CD4-positive, alpha-beta T cell treated with Interleukin-6 at 100 ng/mL for 8 hours (primary cell): ENCODE data around the gene PARS2.

Source experiments
- DNase-seq: peaks from one replicate; pipeline ENCODE4 v3.0.0-alpha.2; 2020; ENCODE audit warnings: mixed read lengths, low spot score

PARS2 gene

DNA sequence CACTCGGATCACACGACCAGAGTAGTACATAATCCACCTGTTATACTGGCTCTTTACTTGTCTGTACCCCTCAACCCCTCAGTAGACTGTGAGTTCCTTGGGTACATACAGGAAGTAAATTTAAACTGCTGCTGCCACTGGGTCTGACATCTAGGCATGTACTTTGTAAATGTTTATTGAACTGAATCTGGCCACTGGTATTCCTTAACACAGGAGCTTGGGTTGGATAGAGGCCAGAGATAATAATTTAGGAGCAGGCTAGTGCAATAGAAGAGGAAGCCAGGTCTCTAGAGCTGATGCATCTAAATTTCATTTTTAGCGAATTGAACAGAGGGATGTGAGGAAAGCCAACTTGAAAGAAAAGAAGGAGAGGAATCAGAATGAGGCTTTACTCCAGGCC lies 36.3 kb downstream of the PARS2 start:
- DNase-seq, result no peak

DNA sequence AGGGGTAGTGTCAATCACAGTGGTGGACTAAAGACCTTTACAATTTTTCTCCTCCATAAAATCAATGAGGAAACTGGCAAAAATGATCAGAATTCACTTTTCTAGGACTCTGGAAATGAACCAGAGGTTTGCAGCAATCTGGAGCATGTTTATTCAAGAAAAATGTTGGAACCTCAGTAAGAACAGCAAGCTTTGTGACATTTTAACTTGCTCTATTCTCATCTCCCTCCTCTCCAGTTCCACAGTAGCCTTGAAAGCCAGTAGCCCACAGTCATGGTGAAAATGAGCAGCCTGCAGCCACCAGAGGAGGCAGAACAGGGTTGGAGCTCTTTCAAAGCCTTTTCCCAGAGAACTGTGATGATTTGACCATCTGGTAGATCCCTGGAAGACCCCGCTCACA lies 39.6 kb downstream of the PARS2 start:
- DNase-seq, result no peak

DNA sequence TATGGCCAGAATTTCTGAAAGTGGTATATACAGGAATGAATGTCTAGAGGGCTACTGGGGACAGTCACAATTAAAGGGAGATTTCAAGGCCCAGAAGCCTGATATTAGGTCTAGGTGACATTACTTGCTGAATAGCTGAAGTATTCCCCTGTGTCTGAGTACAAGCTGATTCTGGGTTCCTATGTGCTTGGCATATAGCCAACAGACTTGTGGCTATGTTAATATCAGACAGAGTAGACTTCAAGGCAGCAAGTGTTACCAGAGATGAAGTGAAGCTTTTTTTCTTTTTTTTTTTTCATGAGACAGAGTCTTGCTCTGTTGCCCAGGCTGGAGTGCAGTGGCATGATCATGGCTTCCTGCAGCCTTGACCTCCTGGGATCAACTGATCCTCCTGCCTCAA lies 40.3 kb downstream of the PARS2 start:
- no peak for DNase-seq

DNA sequence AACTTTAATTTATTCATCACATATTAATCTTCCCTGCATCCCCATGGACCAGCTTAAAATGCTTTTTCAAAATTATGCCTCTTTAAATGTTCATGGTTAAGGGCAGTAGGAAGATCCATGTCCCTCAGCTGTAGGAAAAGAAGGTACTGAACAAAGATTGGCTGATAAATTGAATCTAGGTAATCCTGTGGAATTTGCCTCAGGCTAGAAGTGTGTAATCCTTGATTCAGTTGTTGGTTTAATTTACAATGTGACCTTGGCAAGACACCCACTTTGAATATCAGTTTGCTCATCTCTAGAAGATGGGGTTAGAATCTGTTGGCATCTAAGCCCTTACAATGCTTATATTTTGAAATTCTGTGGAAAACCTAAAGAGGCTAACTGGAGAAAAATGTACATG lies 42.6 kb downstream of the PARS2 start:
- DNase-seq, result no peak

DNA sequence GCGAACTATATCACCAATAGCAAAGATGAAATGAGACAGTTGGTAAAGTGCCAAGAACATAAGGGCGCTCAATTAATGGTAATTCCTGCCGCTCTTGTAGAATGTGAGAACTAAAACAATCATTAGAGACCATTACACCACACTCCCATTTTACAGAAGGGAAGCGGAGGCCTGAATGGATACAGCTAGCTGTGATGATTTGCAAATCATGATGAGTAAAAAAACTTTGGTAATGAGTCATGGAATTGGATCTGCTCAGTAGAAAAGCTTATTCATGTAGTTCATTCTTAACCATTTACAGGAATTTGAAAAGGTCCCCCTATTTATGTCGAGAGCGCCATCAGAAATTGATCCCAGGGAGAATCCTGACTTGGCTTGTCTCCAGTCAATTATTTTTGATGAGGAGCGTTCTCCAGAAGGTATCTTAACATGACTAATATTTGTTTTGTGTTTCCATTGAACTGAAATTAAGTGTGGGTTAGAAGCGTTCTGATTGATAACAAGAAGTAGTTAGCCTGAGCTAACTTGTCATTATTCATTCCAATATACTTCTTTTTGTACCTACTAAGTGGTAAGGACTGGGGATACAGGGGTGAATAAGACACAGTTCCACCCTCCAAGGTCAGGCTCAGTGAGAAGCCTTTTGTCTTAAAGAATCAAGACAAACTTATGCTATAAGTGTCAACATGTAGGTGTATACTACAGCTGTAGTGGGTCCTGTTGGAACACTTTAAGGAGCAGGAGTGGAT lies 47.9 kb downstream of the PARS2 start:
- DNase-seq, result no peak

DNA sequence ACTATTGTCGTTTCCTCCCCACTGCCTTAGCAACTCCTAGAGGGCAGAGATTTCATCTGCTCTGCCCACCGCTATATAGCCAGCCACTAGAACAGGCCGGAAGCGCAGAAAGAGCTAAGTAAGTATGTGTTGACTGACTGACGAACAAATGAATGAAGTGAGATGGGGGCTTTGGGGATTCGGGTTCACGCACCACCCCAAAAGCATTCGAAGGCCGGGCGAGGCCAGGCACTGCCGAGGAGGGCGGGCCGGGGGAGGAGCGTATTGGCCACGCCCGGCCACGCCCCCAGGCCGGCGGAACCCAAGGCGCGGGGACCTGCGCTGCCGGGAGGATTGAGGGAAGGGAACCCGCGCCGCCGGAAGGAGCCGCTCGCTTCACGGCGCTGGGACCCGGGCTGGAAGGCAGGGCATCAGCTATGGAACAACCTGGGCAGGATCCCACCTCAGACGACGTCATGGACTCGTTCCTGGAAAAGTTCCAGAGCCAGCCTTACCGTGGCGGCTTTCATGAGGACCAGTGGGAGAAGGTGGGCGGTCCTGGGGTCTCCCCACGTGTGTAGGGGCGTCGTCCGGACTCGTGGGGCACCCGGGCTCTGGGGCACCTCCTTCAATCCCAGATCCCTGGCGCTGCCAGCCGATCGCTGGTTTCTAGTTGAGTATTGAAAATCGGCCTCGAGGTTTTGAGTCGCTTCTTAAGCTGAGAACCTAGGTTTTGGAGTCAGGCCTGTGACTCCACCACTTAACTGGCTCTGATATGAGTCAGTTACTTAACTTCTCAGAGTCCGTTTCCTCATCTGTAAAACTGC lies 48.6 kb downstream of the PARS2 start, which contains the start of gene TTC4:
TTC4 (plus strand) TSS at position 369 of the 806 bp plus-strand sequence; CDS start at position 417, 48 bp downstream.
- peak; percentile 76 for DNase-seq

DNA sequence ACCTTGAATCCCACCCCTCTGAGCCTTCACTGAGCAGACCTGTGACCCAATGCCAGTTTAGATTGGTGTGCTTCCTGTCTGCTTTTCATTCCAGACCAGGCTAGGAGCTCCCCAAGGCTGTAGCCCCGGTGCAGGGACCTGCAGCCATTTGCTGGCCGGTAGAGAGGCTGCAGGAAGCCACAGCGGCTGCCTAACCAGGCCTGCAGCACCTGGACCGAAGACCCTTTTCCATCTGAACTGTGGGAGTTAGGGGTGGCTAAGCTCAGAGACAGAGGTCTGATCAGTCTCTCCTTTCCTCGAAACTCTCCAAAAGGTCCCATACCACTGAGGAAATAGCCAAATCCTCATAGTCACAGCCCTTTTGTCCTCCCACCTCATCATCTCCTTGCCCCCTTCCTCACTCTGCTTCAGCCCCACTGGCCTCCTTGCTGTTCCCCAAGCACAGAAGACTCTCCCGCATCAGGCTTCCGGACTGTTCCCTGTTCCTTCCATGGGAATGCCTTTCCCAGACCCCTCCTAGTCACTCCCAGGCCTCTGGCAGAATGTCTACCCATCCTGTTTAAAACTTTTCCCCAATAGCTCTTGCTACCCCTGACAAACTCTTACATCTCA lies 49.3 kb downstream of the PARS2 start:
- DNase-seq, result no peak

DNA sequence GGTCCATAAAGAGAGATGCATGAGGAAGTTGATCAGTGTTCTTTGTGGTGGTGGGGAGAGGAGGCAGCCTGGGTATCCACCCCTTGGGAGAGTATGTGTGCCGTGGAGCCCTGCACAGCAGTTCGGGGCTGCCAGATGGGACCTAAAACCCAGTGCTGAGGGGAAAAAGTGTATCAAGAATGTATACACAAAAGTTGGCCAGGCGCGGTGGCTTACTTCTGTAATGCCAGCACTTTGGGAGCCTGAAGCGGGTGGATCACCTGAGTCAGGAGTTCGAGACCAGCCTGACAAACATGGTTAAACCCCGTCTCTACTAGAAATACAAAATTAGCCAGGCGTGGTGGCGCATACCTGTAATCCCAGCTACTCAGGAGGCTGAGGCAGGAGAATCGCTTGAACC lies 52.8 kb downstream of the PARS2 start:
- DNase-seq, result no peak

DNA sequence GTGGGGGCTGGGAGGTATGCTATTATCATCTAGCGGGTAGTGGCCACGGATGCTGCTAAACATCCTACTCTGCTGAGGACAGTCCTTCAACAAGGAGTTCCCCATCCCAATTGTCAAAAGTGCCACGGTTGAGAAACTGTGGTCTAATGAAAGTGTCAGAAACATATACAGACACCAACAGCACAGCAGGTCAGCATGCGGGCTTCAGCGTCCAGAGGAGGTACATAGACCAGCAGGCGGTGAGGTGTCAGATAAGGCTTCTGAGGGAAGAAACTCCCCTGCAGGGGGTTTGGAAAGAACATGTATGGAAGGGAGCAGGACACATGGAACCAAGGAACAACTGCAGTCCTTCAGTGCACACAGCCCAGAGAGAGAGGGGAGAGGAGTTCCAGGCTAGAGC lies 53.5 kb downstream of the PARS2 start:
- DNase-seq, result no peak

DNA sequence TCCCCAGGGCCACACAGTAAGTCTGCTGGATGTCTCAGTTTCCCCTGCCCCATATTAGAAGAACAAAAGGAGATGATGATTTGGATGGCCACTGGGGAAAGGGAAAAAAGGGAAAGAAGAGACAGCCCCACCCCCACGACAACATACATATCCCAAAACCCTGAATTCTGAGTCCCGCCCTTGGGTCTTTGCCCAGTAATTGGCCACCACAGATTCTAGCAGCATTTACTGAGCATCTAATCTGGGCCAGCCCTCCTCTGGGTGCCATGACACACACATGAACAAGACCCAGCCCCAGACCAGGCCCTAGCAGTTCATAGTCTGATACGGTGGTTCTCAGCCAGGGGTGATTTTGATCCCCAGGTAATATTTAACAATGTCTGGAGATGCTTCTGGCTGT lies 53.9 kb downstream of the PARS2 start:
- no peak for DNase-seq

DNA sequence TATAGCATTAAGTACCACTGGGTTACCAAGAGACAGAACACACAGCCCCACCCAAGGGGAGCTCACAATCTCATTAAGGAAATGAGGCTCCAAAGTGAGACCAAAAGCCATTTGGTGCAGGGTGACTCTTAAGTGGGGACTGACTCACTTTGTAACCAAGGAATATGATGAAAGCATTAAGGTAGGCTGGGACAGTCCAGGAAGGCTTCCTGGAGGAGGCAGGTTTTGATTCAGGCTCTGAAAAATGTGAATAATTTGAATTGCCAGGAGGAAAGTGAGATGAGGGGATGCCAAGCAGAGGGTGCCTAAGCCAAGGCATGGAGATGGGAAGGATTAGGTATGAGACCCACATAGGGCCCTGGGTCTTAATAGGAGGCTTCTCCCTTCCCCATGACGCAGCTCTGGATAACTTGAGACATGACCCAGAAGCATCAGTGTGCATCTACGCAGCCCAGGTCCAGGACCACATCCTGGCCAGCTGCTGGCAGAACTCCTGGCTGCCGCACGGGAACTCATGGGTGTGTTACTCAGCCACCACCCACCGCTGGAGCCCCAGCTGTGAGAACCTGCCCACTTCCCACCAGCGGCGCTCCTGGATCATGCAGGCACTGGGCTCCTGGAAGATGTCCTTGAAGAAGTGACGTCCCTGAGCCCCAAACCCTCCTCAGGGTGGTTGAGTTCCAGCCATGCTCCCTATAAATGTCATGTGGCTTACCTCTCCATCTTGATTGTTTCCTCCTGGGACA lies 54.6 kb downstream of the PARS2 start:
- DNase-seq, result no peak

DNA sequence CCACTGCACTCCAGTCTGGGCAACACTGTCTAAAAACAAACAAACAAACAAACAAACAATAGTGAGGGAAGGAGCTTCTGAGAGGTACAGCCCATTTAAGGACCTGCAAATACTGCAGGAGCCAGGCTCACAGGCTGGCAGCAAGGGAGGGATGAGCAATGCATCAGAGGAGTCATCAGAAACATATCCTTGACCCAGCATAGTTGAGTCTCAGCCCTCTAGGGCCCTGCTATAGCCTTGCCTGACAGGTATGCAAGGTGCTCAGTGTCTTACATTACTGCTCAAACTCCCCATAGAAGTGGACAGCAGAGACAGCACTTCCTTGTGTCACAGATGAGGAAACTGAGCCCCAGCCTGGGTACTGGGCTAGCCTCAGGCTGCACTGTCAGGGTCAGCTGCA lies 55.9 kb downstream of the PARS2 start:
- no peak for DNase-seq
